Dermis blood vessel endothelial cell (primary cell): ENCODE results near the gene WSCD1. TPM values are rescaled to one million over a fixed set of nuclear protein-coding genes. Genes with fewer than 3 reads are reported as not detected.

Experiments
- DNase-seq: peaks from one replicate; pipeline ENCODE4 v3.0.0; 2010
- total RNA-seq: library from RNA; depleted of rRNA; stranded (reverse); fragments of >200 nt; gene quantifications from 2 replicates; pipeline ENCODE4 v1.2.3, GENCODE V29; 2014

Gene WSCD1
- total RNA-seq, 1 donor from 2014 or later = 49.4 TPM

DNA sequence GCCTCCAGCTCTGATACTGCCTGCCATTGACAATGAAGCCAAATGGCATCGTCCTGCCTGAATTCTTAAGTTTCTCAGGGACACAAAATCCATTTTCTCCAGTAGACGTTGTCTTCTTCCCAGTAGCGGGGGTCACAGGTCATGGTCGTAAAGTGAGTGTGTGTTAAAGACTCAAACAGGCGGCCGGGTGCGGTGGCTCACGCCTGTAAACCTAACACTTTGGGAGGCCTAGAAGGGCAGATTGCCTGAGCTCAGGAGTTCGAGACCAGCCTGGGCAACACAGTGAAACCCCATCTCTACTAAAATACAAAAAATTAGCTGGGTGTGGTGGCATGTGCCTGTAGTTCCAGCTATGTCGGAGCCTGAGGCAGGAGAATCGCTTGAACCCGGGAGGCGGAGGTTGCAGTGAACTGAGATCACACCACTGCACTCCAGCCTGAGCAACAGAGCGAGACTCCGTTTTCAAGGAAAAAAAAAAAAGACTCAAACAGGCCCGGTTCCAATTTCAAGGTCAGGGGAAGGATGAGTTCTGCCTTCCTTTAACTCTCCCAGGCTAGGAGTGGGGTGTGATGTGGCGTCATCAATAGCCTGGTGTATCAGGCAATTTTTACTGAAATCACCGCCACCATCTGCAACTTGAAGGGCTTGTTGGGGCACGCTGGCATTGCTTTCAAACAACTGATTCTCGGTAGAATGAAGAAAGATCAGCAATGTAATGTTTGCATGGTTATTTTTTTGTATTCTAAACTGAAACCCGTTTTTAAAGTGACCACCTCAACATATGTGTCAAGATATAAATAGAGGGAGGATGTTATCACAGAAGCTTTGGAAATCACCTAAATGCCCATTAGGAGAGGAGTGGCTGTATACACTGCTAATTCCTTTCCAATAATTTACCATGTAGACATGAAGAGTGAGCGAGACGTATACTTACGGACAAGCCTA, 91.0 kb downstream of the WSCD1 start:
- no peak for DNase-seq

- no peak for DNase-seq
Measured at GRCh38 chr17:6162216-6162615, 92.0 kb downstream of the WSCD1 start.

DNA sequence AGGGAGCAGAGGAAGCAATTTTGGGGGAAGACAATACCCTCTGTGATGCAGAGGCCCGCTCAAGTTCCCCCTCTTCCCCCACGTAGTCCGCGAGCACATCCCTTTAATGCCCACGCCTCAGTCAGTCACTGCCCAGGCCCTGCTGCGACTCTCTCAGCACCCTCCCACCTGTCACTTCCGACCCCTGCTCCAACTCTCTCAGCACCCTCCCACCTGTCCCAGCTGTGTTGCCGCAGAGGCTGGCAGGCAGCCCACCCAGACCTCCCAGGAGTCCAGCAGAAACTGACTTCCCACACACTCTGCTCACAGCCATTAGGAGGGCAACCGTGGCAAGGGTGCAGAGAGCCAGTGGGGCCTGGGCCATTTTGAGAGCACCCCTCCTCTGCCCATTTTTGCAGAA, 92.7 kb downstream of the WSCD1 start:
- no peak for DNase-seq

DNA sequence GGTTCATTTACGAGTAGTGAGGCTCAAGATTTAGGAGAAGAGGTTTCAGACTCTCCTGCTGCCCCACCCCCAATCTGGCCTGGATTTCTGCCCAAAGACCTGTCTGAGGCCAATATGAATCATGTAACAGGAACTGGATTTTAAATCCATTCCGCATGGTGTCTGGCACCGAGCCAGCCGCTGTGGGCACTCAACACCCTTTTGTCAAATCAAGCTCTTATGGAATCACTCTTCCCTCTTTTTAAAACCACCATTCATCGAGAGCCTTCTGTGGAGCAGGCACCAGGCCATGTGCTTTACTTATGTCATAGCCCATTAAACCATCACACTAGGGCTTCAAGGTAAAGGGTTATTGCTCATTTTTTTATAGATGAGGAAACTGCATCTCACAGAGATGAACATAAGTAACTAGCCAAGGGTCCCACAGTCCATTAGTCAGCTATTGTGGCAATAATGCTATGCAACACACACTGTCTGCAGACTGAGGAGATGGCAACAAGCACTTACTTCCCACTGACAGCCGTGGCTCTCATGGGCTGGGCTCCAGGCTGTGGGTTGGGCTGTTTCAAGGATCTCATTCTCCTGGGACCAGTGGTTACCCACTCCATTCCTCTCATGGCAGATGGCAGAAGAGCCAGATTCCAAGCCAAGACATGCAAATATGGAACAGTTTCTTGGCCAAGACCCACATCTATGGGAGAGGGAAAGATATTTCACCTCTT, 93.6 kb downstream of the WSCD1 start:
- DNase-seq = peak; percentile 25

DNA sequence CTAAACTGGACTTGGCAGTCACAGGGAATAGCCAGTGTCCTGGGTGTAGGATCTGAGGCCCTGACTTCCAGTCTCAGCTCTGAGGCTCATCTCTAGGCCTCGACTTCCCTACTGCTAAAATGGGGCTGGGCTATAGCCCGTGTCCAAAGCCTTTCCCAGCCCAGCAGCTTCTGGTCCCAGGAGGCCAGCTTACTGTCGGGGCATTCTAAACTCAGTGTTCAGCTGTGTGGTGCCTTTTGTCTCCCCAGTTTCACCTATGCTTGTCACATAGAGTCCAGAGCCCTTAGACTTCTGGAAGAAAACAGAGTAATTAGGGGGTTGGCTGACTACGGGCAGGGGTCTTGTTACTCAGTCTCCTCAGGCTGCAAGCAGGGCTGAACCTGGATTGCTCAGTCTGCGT, 94.8 kb downstream of the WSCD1 start:
- DNase-seq = no peak

DNA sequence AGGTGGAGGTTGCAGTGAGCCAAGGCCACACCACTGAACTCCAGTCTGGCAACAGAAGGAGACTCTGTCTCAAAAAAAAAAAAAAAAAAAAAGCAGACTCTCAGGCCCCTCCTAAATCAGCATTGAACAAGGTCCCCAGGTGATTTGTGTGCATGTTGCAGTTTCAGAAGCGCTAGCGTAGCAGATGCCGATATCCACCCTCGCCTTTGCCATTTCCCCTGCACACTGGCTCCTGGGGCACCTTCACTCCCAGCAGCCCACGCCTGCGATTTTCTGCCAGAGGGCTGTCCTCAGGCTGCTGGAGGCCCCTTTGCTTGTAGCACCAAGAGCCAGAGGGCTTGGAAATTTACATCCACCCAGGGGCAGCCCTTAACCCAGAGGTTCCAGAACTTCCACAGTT, 95.6 kb downstream of the WSCD1 start:
- no peak for DNase-seq

DNA sequence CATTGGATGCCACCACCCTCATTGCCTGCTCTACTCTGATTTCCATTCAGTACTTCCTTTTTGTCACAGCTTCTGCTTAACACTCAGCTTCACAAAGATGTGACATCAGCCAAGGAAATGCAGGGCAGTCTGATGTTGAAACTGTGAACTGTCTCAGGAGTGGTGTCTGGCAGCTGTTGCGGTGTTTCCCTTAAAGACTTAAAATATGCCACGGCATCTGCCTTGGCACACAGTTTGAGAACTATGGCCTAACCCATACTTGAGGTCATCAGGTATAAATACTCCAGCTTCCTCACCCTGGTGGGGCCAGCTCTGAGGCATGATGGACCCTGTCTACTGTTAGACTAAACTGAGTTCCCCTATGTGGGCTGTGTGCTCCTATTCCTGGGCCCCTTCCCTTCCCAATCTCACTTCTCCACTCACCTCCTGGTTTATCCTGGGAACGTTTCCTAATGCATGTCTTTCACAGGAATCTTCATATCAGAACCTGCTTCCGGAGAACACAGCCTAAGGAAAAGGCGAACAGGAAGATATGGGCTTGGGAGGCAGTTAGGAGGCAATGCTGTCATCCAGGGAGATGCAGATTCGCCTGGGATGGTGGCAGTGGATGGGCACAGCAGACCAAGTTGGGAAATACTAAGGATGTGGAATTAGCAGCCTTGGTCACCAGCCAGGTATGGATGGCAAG, 96.5 kb downstream of the WSCD1 start:
- DNase-seq = no peak

GRCh38 chr17:6168296-6168695, 98.1 kb downstream of the WSCD1 start:
- no peak for DNase-seq

GRCh38 chr17:6170349-6170748, 100.2 kb downstream of the WSCD1 start:
- no peak for DNase-seq

DNA sequence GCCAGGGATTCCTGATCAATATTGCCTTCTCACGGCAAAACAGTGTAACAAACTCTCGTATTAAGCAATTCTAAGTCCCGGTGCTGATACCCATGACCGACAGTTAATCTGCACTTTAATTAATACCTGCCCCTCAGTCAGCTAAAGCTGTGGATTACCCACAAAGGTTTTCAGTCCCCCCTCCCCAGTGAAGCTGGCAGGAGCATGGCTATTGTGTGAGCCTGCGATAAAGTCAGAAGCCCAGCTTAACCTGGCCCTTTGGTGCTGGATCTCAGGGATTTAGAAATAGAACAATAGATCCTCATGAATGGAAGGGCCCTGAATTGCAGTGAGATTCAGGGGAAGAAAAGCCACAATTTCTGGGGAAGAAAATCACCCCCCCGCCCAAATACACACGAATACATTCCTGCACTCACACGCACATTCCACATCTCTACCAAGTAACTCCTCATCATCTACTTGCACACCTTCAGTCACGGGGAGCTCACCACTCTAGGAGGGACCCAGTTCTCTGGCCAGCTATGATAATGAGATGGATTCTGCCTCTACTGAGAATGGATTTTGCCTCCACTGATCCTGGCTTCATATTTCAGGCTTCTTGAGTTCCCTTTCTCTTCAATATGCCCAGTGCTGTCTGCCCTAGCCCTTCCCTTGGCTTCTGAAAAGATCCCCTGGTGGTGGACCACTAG, 102.6 kb downstream of the WSCD1 start:
- no peak for DNase-seq

DNA sequence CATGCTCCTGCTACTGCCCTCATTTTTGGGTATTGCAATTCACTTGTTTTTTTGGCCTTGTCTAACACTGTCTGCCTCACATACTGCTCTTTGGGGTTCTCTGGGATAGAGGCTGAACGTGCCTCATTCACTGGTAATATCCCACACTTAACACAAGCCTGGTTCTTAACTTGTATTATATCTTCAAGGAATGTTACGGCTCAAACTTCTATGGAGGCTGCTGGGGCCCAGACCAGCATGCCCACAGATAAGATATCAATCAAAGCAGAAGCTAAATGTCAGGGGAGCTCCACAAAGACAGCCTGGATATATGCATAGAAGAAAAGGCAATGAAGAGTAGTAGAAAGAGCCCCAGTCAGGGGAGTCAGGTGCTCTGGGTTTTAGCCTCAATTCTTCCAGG, 103.5 kb downstream of the WSCD1 start:
- no peak for DNase-seq
